ENCODE measurements around the gene ADD3.

GRCh38 chr10:109962247-109962646 is 45.5 kb upstream of the ADD3 start:
- TF ChIP-seq POLR2A (IDR thresholded peaks at IDR 0.05) (no peak), CTCF (IDR thresholded peaks at IDR 0.05) (no peak)

Measured in right lobe of liver (tissue), 4 donors.